AG04449 (cell line): ENCODE measurements around the gene LIN37.

Source experiments
- CTCF ChIA-PET: fragments of 350-600 bp; formaldehyde crosslinking; extraction: SDS; loops from one replicate; lab custom pipeline; 2021; ENCODE audit warnings: antibody characterized with exemption; lab: Yijun Ruan, JAX
- POLR2A ChIA-PET: fragments of 400-600, 350-600 bp; formaldehyde crosslinking; extraction: SDS; loops from one replicate; lab custom pipeline; 2020; ENCODE audit warnings: antibody characterized with exemption, inconsistent platforms; lab: Yijun Ruan, JAX
- DNase-seq: peaks from one replicate; pipeline ENCODE4 v3.0.0-alpha.2; 2010; ENCODE audit warnings: low read depth, low spot score
- H3K4me3 ChIP-seq: 2 replicates; pipeline ENCODE4 v1.5.1; 2011; ENCODE audit warnings: low read depth, mild to moderate bottlenecking, control low read depth, low read length
- TF ChIP-seq, protein P1 (sequence below): IDR thresholded peaks from one replicate; pipeline ENCODE4 v1.5.1; 2011; ENCODE audit warnings: mild to moderate bottlenecking, moderate library complexity, low read length, control low read depth, inconsistent platforms; ENCODE audit not compliant: insufficient read depth; ENCODE audit errors: missing control alignments

The LIN37 gene

DNA sequence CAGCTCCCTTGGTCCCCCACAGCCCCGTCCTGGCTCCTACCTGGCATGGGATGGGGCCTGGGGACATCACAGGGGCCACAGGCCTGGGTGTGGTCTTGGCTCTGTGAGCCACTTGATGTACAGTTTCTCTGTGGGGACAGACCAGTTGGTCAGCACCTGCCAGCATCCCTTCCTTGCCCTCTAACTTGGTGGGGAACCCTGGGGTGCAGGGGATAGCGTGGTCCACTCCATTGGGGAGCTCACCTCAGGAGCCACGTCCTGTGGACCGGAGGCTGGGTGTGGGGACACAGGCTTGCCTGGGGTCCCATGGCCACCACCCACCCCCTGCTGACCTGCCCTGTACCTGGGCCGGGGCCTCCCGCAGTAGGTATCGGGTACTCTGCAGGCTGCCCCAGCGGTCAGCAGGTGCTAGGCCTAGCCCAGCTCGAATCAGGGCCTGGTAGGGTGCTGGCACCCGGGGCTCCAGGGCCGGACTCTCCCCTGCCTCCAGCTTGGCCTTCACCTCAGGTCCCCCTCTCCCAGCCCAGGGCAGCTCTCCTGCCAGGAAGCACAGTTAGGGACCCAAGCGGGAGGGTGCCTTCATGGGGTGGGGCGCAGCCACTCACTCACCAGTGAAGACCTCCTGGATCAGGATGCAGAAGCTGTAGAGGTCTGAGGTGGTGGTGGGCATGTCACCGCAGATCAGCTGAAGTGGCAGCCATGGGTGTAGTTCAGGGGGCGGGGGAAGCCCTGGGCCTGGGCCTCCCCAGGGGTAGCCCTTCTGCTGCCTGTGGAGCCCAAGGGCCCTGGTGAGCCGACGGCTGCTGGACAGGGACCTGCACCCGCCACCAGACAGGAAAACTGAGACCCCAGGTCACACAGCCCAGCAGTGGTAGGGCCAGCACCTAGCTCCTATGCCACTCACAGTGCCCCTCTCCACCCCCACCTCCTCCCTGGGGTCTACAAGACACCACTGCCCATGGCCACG, 41.9 kb downstream of the LIN37 start:
- no peak for DNase-seq
- no peak overlapping the region for H3K4me3 ChIP-seq
- ChIA-PET POLR2A (no interaction called here), CTCF (interaction anchor here (1.0 kb wide), 1 partner anchor 14 kb away, joined by 3 read pairs; no protein-coding TSS in a partner anchor)
- TF ChIP-seq, protein P1, sequence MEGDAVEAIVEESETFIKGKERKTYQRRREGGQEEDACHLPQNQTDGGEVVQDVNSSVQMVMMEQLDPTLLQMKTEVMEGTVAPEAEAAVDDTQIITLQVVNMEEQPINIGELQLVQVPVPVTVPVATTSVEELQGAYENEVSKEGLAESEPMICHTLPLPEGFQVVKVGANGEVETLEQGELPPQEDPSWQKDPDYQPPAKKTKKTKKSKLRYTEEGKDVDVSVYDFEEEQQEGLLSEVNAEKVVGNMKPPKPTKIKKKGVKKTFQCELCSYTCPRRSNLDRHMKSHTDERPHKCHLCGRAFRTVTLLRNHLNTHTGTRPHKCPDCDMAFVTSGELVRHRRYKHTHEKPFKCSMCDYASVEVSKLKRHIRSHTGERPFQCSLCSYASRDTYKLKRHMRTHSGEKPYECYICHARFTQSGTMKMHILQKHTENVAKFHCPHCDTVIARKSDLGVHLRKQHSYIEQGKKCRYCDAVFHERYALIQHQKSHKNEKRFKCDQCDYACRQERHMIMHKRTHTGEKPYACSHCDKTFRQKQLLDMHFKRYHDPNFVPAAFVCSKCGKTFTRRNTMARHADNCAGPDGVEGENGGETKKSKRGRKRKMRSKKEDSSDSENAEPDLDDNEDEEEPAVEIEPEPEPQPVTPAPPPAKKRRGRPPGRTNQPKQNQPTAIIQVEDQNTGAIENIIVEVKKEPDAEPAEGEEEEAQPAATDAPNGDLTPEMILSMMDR = no peak

DNA sequence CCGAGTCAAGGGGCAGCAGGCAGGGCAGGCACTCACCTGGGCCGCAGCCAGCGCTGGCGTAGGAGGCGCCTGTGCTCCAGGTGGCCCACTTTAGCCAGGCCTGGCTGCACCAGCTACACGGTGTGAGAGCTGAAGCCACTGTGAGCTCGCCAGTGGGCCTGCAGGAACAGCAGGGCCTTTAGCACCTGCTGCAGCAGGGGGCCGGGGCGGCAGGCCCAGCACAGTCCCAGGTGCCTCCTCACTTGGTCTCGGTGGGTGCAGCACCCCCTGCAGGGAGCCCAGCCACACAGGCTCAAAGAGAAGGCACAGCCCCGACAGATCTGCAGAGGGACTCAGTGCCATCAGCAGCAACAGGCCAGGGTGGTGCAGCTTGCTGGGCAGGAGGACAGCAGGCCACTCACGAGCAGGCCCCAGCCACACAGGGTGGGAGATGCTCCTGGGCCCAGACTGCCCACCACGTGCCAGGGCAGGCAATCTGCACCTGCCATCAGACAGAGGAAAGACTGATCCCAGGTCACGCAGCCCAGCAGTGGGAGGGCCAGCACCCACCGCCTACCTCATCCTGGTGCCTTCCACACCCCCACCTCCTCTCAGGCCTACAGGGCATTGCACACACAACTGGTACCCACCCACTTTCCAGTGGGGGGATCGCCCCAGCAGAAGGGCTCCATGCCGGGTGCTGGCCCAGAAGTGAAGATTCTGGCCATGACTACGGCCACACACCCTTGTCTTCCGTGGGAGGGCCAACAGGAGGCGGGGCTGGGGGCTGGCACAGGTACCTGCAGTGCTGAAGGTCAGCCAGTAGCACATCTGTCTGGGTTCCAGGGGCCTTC, 42.8 kb downstream of the LIN37 start:
- DNase-seq = no peak
- ChIA-PET CTCF (no interaction called here), POLR2A (no interaction called here)
- H3K4me3 ChIP-seq = no peak overlapping the region
- TF ChIP-seq, protein P1 = no peak

DNA sequence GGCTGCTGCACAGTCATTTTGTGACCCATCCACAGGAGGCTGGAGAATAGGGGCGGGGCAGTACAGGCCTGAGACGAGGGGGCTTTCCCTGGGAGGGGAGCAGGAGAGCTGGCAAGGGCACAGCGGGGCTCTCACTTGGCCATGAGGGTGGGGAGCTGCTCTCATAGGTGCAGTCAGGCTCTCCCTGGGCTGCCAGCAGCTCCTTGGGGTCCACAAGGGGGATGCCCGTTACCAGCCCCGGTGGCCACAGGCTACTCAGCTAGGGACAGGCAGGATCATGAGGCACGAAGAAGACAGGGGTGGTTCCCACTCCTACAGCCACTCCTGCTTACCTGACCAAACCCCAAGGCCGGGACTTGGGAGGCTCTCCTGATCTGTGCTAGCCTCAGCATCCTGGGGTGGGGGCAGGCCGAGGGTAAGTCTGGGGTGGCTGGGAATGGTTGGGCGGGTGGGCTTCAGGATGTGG, 43.5 kb downstream of the LIN37 start:
- no peak for DNase-seq
- TF ChIP-seq, protein P1 = no peak
- POLR2A ChIA-PET = no interaction called here
- no peak overlapping the region for H3K4me3 ChIP-seq
- CTCF ChIA-PET = no interaction called here

DNA sequence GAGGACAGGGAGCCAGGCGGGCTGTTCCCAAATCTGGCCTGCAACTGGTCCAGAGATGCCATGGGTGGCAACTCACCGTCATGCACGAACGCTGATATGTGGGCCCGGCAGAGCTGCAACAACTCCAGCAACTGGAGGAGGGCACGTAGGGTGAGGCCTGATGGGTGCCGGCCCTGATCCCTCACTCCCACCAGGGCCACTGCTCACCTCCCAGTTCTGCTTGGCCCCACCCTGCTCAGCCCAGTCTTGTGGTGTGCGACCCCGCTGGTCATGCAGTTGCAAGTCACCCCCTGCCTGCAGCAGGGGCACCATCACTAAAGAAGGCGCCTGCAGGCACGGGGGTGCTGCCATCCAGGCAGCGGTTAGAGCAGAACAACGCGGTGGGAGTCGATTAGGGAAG, 43.9 kb downstream of the LIN37 start:
- DNase-seq = no peak
- ChIA-PET CTCF (no interaction called here), POLR2A (no interaction called here)
- TF ChIP-seq, protein P1 = no peak
- H3K4me3 ChIP-seq = no peak overlapping the region

DNA sequence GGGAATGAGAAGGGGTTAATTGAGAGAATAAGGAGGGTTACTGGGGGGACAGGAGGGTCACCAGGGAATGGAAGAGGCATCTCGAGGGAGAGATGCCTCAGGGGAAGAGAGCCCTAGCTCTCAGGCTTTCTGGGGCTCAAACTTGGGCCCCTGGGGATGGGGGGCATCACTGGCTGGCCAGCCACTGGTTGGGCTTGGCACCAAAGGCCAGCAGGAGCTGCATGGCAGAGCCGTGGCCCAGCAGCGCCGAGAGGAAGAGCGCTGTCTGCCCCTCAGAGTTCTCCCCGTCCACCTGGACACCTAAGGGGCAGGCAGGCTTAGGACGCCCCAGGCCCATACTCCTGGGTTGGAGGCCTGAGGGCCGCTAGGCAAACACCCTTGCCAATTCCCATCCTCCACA, 44.5 kb downstream of the LIN37 start:
- POLR2A ChIA-PET = no interaction called here
- no peak overlapping the region for H3K4me3 ChIP-seq
- TF ChIP-seq, protein P1 = no peak
- CTCF ChIA-PET = no interaction called here
- DNase-seq = no peak
